Measurements from ENCODE around the gene B4GALT5.

The B4GALT5 gene

DNA sequence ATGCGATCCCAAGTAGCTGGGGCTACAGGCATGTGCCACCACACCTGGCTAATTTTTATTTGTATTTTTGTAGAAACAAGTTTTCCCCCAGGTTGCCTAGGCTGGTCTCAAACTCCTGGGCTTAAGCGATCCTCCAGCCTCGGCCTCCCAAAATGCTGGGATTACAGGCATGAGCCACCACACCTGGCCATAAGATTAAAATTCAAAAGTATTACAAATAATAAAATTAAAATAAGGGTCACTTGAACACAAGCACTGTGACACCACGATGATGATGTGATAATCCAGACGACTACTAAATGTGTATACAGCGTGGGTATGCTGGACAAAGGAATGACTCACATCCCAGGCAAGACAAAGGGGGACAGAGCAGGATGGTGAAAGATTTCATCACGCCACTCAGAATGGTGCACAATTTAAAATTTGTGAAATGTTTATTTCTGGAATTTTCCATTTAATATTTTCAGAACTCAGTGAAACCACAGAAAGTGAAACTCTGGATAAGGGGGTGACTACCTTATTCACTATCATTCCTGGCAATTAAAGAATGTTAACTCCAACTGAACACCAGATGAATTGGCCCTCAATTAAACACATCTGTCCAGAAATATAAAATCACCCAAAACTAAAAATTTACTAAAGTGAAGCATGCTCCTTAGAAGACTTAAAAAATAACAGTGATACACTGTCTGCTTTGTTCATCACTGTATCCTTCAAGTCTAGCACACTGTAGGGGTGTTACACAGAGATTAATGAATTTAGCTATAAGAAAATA, 13.1 kb downstream of the B4GALT5 start:
- DNase-seq: no peak

- peak; percentile 77 for DNase-seq
These were observed 14.3 kb downstream of the B4GALT5 start for GRCh38 chr20:49699200-49699992.

DNA sequence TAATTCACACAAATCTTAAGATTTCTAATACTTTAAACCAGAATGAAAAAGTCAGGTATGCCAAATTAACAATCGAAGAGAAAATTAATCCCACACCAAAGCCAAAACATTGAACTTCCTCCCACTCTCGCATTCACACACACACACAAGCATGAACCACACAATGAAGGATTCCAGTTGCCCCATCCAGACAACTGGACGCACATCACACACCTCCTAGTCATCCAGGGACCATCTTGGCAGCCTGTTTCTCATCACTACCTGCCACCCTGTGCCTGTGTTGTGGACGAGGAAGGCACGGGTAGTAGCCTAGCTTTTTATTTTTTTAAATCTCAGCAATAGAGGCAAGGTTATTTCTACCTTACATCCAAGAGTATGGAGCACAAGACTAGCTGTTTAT, 15.2 kb downstream of the B4GALT5 start:
- no peak for DNase-seq

GRCh38 chr20:49697071-49697470, 16.6 kb downstream of the B4GALT5 start:
- DNase-seq: no peak

GRCh38 chr20:49696594-49696993, 17.1 kb downstream of the B4GALT5 start:
- DNase-seq: no peak

- no peak for DNase-seq
These were observed 17.8 kb downstream of the B4GALT5 start for GRCh38 chr20:49695830-49696229.

GRCh38 chr20:49694450-49695071, 19.1 kb downstream of the B4GALT5 start:
- no peak for DNase-seq

DNA sequence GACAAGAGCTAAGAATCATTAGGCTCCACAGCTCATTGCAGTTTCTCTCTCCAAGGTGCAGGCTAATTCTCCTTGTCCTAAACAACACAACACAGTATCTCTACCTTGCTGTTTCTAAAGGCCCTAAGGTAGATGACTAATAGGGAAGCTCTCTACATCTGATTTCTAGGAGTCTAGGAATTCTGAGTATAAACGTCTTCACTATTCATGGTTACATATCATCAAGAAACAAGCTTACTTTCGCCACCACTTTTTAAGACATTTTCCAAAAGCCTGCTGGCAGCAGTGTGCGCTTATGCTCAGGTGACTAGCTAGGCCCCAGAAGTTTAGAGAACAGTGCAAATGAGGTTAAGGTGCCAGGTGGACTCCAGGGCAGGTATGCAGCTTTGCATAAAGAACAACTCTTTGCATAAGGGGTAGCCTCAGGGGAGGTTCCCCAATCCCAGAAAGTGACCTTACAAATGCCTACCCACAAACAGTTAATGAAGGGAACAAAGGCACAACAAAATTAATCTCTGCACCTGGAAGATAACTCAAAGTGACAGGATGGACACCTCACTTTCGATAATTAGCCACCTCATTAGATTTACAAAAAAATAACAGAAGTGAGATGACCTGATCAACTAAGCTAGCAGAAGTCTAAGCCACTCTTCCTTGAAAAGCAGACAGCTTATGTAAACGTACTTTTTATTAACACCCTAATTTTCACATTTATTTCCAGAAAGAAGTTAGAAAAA, 20.1 kb downstream of the B4GALT5 start:
- DNase-seq: no peak

GRCh38 chr20:49692941-49693340, 20.7 kb downstream of the B4GALT5 start:
- no peak for DNase-seq

GRCh38 chr20:49691818-49692568, 21.7 kb downstream of the B4GALT5 start:
- DNase-seq: no peak

- no peak for DNase-seq
These were observed 22.6 kb downstream of the B4GALT5 start for GRCh38 chr20:49690899-49691620.

GRCh38 chr20:49687595-49688567, 25.8 kb downstream of the B4GALT5 start:
- DNase-seq: no peak

DNA sequence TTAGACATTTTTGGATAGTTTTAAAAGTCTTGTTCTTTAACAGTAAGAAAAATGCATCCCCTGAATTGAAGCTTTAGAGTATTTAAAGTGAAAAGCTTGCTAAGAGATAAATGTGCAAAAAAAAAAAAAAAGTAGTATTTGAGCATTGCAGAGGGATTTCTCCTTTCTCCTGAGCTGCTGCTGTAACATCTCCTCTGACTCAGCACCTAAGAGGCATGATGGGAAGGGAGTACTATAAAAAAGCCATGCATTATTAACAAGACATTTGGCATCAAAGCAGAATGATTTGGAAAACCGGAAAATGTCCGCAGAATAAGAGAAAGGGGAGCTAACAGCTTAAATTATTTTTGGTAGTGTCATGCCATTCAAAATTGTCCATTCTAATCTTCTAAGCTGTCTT, 27.9 kb downstream of the B4GALT5 start:
- DNase-seq: no peak

GRCh38 chr20:49685161-49685601, 28.5 kb downstream of the B4GALT5 start:
- peak; percentile 38 for DNase-seq

DNA sequence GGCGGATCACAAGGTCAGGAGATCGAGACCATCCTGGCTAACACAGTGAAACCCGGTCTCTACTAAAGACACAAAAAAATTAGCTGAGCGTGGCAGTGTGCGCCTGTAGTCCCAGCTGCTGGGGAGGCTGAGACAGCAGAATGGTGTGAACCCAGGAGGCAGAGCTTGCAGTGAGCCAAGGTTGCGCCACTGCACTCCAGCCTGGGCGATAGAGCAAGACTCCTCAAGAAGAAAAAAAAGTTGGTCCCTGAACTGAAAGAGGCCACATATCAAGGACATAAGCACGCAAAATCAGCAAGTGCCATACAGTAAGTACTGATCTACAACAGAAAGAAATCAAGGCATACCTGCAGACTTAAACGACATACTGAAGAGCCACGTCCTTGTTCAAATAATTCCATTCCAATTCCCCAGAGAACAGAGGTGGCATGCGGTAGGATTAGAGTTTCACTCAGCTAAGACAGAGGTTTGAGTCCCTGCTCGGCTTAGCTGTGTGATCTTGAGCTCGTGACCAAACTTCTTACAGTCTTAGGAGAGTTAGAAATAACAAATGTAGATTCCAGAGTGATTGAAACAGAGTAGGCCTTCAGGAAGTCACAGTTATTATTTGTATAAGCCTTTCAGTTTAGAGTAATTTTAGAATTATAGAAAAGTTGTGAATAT, 29.2 kb downstream of the B4GALT5 start:
- DNase-seq: no peak

DNA sequence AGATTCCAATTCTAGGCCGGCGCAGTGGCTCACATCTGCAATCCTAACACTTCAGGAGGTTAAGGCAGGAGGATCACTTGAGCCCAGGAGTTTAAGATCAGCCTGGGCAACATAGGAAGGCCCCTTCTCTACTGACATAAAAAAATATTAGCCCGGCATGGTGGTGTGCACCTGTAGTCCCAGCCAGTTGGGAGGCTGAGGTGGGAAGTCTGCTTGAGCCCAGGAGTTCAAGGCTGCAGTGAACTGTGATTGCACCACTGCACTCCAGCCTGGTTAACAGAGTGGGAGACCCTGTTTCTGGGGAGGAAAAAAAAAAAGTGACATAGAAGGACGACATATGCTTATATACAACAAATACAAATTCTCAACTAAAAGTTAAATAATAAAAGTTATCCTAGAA, 30.9 kb downstream of the B4GALT5 start:
- no peak for DNase-seq

DNA sequence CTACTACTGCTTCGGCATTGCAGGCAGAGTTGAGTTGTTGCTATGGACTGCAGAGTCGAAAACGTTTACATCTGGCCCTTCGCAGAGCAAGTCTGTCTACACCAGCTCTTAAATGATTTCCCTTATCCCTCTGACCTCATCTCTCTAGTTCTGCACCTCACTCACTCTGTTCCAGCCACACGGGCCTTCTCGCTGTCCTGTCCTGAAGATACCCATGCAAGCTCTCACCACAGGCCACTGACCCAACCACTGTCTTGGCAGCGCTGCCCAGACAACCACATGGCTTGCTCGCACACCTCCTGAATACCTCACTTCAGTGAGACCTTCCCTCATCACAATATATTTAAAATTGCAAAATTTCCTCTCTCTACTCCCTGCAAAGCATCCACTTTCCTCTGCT, 31.4 kb downstream of the B4GALT5 start:
- no peak for DNase-seq

DNA sequence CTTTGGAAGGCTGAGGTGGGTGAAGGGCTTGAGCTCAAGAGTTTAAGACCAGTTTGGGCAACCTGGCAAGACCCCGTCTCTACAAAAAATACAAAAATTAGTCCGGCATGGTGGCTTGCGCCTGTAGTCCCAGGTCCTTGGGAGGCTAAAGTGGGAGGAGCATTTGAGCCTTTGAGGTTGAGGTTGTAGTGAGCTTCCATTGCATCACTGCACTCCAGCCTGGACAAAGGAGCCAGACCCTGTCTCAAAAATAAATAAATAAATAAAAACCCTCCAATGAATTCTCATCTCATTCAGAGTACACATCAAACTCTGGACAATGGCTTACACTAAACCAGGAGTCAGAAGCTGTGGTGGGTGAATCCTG, 31.8 kb downstream of the B4GALT5 start:
- no peak for DNase-seq

- DNase-seq: no peak
These were observed 33.2 kb downstream of the B4GALT5 start for GRCh38 chr20:49680484-49680883.

DNA sequence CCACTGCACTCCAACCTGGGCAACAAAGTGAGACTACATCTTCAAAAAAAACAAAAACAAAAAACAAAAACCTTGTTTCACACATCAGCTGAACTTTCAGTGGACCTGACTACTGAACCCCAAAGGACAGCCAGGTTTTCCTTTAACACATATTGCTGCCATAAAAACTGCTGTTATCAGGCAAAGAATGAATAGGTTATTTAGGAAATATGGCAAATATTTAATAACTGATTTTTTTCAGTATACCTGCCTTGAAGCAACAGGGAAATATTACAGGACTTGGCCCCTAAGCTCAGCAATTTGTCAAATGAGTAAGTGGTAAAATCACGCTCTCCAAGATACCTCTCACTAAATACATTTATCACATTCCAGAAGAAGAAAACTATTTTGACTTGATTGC, 34.0 kb downstream of the B4GALT5 start:
- no peak for DNase-seq
